ENCODE measurements around the gene RNF182.

DNA sequence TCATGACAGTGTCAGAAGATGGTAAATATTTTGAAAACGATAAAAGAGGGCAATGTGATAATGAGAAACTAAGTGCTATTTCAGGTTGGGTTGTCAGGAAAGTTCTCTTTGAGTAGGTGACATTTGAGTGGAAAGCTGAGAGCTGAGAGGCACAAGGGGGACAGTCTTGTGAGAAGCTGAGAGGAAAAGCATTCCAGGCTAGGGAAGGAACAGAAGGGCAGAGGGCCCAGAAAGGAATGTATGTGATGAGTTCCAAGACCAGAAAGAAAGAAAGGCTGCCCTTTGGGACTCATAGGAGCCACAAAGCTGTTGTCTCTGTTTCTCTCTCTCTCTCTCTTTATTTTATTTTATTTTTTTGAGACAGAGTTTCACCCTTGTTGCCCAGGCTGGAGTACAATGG lies 7.6 kb upstream of the RNF182 start:
- no peak for TF ChIP-seq POLR2A (IDR thresholded peaks at IDR 0.05; ENCODE audit: low read length)
- TF ChIP-seq, protein P1, sequence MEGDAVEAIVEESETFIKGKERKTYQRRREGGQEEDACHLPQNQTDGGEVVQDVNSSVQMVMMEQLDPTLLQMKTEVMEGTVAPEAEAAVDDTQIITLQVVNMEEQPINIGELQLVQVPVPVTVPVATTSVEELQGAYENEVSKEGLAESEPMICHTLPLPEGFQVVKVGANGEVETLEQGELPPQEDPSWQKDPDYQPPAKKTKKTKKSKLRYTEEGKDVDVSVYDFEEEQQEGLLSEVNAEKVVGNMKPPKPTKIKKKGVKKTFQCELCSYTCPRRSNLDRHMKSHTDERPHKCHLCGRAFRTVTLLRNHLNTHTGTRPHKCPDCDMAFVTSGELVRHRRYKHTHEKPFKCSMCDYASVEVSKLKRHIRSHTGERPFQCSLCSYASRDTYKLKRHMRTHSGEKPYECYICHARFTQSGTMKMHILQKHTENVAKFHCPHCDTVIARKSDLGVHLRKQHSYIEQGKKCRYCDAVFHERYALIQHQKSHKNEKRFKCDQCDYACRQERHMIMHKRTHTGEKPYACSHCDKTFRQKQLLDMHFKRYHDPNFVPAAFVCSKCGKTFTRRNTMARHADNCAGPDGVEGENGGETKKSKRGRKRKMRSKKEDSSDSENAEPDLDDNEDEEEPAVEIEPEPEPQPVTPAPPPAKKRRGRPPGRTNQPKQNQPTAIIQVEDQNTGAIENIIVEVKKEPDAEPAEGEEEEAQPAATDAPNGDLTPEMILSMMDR (IDR thresholded peaks at IDR 0.05) = no peak
- TF ChIP-seq MAFK (IDR thresholded peaks at IDR 0.05; ENCODE audit: partially characterized antibody) = no peak
- TF ChIP-seq SMC3 (IDR thresholded peaks at IDR 0.05) = no peak
- TF ChIP-seq MYC (IDR thresholded peaks at IDR 0.05; ENCODE audit: borderline replicate concordance, low read length) = no peak

Data from A549 (cell line).